ENCODE results near the gene HS1BP3.

- no peak for TF ChIP-seq CTCF (IDR thresholded peaks at IDR 0.05)
- no peak for TF ChIP-seq RARB (CRISPR knock-in tag; IDR thresholded peaks at IDR 0.05)
- TF ChIP-seq RFX5 (IDR thresholded peaks at IDR 0.05) = no peak
- no peak for TF ChIP-seq SREBF2 (IDR thresholded peaks at IDR 0.05)
- TF ChIP-seq ESRRA (IDR thresholded peaks at IDR 0.05; ENCODE audit: borderline replicate concordance, low read length) = no peak
- TF ChIP-seq TP53 (CRISPR knock-in tag; IDR thresholded peaks at IDR 0.05) = no peak
- no peak for TF ChIP-seq ZFP36 (IDR thresholded peaks at IDR 0.05; ENCODE audit: borderline replicate concordance, partially characterized antibody)
- no peak for TF ChIP-seq POLR2A (IDR thresholded peaks at IDR 0.05; ENCODE audit: low read length)
- no peak for TF ChIP-seq SMC3 (IDR thresholded peaks at IDR 0.05)
- TF ChIP-seq BCL3 (IDR thresholded peaks at IDR 0.05) = no peak
- TF ChIP-seq PHF8 (IDR thresholded peaks at IDR 0.05; ENCODE audit: borderline replicate concordance, low read depth) = no peak
- TF ChIP-seq MAZ (IDR thresholded peaks at IDR 0.05; ENCODE audit: borderline replicate concordance, low read depth, low read length) = no peak
- no peak for TF ChIP-seq MAX (IDR thresholded peaks at IDR 0.05)
Measured at GRCh38 chr2:20648206-20648605, 2.7 kb downstream of the HS1BP3 start.

Measured in A549 (cell line).